ENCODE measurements around the gene AUTS2.

- TF ChIP-seq EZH2phosphoT487 (IDR thresholded peaks at IDR 0.05; ENCODE audit: insufficient read depth, low read depth) = no peak
- TF ChIP-seq EZH2 (IDR thresholded peaks at IDR 0.05; ENCODE audit: insufficient read depth, poor library complexity, severe bottlenecking) = no peak
These were observed 247.6 kb downstream of the AUTS2 start for GRCh38 chr7:69845721-69846495.

Measured in GM23248 (cell line).